ENCODE measurements around the gene PTPRG. TPM values are rescaled to one million over a fixed set of nuclear protein-coding genes. Genes with fewer than 3 reads are reported as not detected.

The PTPRG gene
- total RNA-seq, 1 donor, result 41.0 TPM

GRCh38 chr3:61980041-61980440 lies 418.7 kb downstream of the PTPRG start:
- TF ChIP-seq CTCF (IDR thresholded peaks at IDR 0.05; ENCODE audit: insufficient read depth, low read depth, low read length), result no peak
- H3K4me3 ChIP-seq (ENCODE audit: low read depth, low read length), result no peak overlapping the region
- DNase-seq (ENCODE audit: low read depth), result peak; percentile 26

GRCh38 chr3:61981060-61981459 lies 419.7 kb downstream of the PTPRG start:
- DNase-seq (ENCODE audit: low read depth), result no peak
- TF ChIP-seq CTCF (IDR thresholded peaks at IDR 0.05; ENCODE audit: insufficient read depth, low read depth, low read length), result no peak

GRCh38 chr3:61983479-61983878 lies 422.1 kb downstream of the PTPRG start:
- DNase-seq (ENCODE audit: low read depth), result no peak
- no peak overlapping the region for H3K4me3 ChIP-seq (ENCODE audit: low read depth, low read length)
- TF ChIP-seq CTCF (IDR thresholded peaks at IDR 0.05; ENCODE audit: insufficient read depth, low read depth, low read length), result no peak

More at GRCh38 chr3:61981060-61981459, 419.7 kb downstream of the PTPRG start:
- H3K4me3 ChIP-seq (ENCODE audit: low read depth, low read length), result no peak overlapping the region

GRCh38 chr3:61985020-61985419 lies 423.6 kb downstream of the PTPRG start:
- H3K4me3 ChIP-seq (ENCODE audit: low read depth, low read length), result no peak overlapping the region
- TF ChIP-seq CTCF (IDR thresholded peaks at IDR 0.05; ENCODE audit: insufficient read depth, low read depth, low read length), result no peak
- DNase-seq (ENCODE audit: low read depth), result peak; percentile 25

GRCh38 chr3:61986473-61986872 lies 425.1 kb downstream of the PTPRG start:
- no peak for DNase-seq (ENCODE audit: low read depth)

GRCh38 chr3:61989681-61990080 lies 428.3 kb downstream of the PTPRG start:
- no peak for TF ChIP-seq CTCF (IDR thresholded peaks at IDR 0.05; ENCODE audit: insufficient read depth, low read depth, low read length)
- H3K4me3 ChIP-seq (ENCODE audit: low read depth, low read length), result no peak overlapping the region
- DNase-seq (ENCODE audit: low read depth), result no peak

More at GRCh38 chr3:61986473-61986872, 425.1 kb downstream of the PTPRG start:
- H3K4me3 ChIP-seq (ENCODE audit: low read depth, low read length), result no peak overlapping the region
- no peak for TF ChIP-seq CTCF (IDR thresholded peaks at IDR 0.05; ENCODE audit: insufficient read depth, low read depth, low read length)

GRCh38 chr3:61990327-61991027 lies 429.1 kb downstream of the PTPRG start:
- H3K4me3 ChIP-seq (ENCODE audit: low read depth, low read length), result no peak overlapping the region
- no peak for TF ChIP-seq CTCF (IDR thresholded peaks at IDR 0.05; ENCODE audit: insufficient read depth, low read depth, low read length)
- DNase-seq (ENCODE audit: low read depth), result no peak
